Measurements from ENCODE around the gene TXNDC11. TPM values are rescaled to one million over a fixed set of nuclear protein-coding genes. Genes with fewer than 3 reads are reported as not detected.

Gene TXNDC11
- total RNA-seq, 2 experiments from 2014 or later = 111 to 112 TPM

DNA sequence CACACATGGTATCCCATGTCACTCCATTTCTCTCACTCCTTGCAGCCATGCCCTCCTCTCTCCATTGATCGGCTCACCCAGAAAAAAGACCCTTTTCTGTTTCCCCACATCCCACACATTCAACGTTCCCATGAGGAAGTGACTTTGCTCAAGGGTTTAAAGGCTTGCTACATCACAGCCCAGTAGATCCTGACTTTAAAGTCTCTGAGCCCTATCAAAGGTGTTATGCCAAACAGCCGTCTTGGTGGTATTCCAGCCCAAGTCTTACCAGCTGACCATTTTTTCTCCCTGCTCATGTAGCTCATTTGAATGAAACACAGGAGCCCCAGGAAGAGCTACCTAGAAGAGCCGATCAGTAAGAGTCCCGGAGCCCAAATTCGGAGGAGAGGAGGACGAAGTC is 7.4 kb upstream of the TXNDC11 start:
- Mint-ChIP-seq H3K4me3 (no peak overlapping the region), H3K27me3 (no peaks in the 10 kb centered on the region), H3K9me3 (no peaks in the 10 kb centered on the region), H3K36me3 (ENCODE audit: low read depth) (peaks cover 59% of the 10 kb centered on the region), H3K27ac (no peak overlapping the region), H3K4me1 (ENCODE audit: low read depth) (peaks cover 4% of the 10 kb centered on the region)
- Histone ChIP-seq H3K27ac (ENCODE audit: low read depth in 1 of 2, low read length in 2 of 2) (no peak overlapping the region), H3K9me3 (ENCODE audit: control insufficient read depth in 1 of 2, insufficient read depth in 1 of 2, low read length in 2 of 2) (no peaks in the 10 kb centered on the region), H3K36me3 (ENCODE audit: insufficient read depth, low read length) (peaks cover 45% of the 10 kb centered on the region), H3K4me3 (ENCODE audit: low read length) (no peak overlapping the region), H3K4me1 (ENCODE audit: insufficient read depth, low read length) (no peaks in the 10 kb centered on the region), H3K27me3 (ENCODE audit: control insufficient read depth in 1 of 2, insufficient read depth in 2 of 2, low read length in 2 of 2) (no peaks in the 10 kb centered on the region)
- ATAC-seq (ENCODE audit: poor library complexity) (no peak), DNase-seq (no peak)
- TF ChIP-seq, protein P1, sequence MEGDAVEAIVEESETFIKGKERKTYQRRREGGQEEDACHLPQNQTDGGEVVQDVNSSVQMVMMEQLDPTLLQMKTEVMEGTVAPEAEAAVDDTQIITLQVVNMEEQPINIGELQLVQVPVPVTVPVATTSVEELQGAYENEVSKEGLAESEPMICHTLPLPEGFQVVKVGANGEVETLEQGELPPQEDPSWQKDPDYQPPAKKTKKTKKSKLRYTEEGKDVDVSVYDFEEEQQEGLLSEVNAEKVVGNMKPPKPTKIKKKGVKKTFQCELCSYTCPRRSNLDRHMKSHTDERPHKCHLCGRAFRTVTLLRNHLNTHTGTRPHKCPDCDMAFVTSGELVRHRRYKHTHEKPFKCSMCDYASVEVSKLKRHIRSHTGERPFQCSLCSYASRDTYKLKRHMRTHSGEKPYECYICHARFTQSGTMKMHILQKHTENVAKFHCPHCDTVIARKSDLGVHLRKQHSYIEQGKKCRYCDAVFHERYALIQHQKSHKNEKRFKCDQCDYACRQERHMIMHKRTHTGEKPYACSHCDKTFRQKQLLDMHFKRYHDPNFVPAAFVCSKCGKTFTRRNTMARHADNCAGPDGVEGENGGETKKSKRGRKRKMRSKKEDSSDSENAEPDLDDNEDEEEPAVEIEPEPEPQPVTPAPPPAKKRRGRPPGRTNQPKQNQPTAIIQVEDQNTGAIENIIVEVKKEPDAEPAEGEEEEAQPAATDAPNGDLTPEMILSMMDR (IDR thresholded peaks at IDR 0.05) = no peak
- CTCF ChIA-PET = no interaction called here
- intact Hi-C loops (cut with DNase I, micrococcal nuclease) = no loop called here
- POLR2A ChIA-PET = no interaction called here

DNA sequence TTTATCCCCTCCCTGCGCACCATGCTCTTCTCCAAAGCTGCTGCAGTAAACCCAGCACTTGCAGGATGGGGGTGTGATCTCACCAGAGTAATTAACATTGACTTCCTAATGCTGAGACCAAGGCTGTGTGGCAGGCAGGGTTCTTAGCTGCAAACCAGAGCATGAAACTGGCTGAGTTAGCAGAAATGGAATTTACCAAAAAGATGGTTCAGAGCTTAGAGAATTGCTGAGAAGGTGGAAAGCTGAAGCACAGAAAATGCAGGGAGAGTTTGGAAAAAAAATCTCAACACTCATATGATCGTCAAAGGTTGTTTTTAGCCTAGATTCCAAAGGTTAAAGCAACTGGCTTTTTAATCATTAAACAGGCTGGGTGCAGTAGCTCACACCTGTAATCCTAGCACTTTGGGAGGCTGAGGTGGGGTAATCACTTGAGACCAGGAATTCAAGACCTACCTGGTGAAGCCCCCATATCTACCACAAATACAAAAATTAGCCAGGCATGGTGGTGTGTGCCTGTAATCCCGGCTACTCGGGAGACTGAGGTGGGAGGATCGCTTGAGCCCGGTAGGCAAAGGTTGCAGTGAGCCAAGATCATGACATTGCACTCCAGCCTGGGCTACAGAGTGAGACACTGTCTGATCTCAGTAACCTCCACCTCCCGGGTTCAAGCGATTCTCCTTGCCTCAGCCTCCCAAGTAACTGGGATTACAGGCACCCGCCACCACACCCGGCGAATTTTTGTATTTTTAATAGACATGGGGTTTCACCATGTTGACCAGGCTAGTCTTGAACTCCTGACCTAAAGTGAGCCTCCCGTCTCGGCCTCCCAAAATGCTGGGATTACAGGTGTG is 6.0 kb upstream of the TXNDC11 start:
- TF ChIP-seq, protein P1 (IDR thresholded peaks at IDR 0.05) = no peak
- Histone ChIP-seq H3K9me3 (ENCODE audit: control insufficient read depth in 1 of 2, insufficient read depth in 1 of 2, low read length in 2 of 2) (no peaks in the 10 kb centered on the region), H3K27me3 (ENCODE audit: control insufficient read depth in 1 of 2, insufficient read depth in 2 of 2, low read length in 2 of 2) (no peaks in the 10 kb centered on the region), H3K4me3 (ENCODE audit: low read length) (no peak overlapping the region), H3K4me1 (ENCODE audit: insufficient read depth, low read length) (peaks cover 5% of the 10 kb centered on the region), H3K36me3 (ENCODE audit: insufficient read depth, low read length) (peaks cover 37% of the 10 kb centered on the region), H3K27ac (ENCODE audit: low read depth in 1 of 2, low read length in 2 of 2) (no peak overlapping the region)
- H3K4me3 Mint-ChIP-seq = no peak overlapping the region
- intact Hi-C loops (cut with DNase I, micrococcal nuclease) = loop anchor here in 1 of 2 experiments (2.0 kb wide), 1 partner anchor 34 kb away; no protein-coding TSS in a partner anchor
- H3K4me1 Mint-ChIP-seq (ENCODE audit: low read depth) = peaks cover 11% of the 10 kb centered on the region
- no peaks in the 10 kb centered on the region for H3K9me3 Mint-ChIP-seq
- ChIA-PET CTCF (interaction anchor here (1.5 kb wide), 1 partner anchor 9 kb away, joined by 3 read pairs; no protein-coding TSS in a partner anchor), POLR2A (no interaction called here)
- DNase-seq (no peak), ATAC-seq (ENCODE audit: poor library complexity) (no peak)
- peak overlapping the region; percentile 65 for H3K27ac Mint-ChIP-seq
- no peaks in the 10 kb centered on the region for H3K27me3 Mint-ChIP-seq
- H3K36me3 Mint-ChIP-seq (ENCODE audit: low read depth) = peaks cover 52% of the 10 kb centered on the region

DNA sequence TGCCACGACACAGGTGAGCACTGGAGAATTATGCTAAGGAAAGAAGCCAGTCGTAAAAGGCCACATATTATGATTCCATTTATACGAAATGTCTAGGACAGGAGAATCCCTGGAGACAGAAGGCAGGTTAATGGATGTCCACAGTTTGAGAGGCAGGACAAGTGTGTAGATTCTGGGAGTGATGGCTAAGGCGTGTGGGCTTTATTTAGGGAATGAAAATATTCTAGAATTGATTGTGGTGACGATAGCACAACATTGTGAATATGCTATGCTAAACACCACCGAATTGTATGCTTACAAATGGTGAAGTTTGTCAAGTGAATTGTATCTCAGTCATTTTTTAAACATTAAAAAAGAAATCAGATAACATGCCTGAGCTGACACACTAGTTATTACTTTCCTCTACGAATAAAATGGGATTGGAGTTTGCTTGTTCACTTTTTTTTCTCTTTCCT is 5.3 kb upstream of the TXNDC11 start:
- CTCF ChIA-PET = interaction anchor here (1.5 kb wide), 1 partner anchor 10 kb away, joined by 3 read pairs; no protein-coding TSS in a partner anchor
- POLR2A ChIA-PET = no interaction called here
- no peak overlapping the region for H3K4me3 Mint-ChIP-seq

More for the DNA sequence above, 5.3 kb upstream of the TXNDC11 start:
- DNase-seq = no peak
- Histone ChIP-seq H3K9me3 (ENCODE audit: control insufficient read depth in 1 of 2, insufficient read depth in 1 of 2, low read length in 2 of 2) (no peaks in the 10 kb centered on the region), H3K4me1 (ENCODE audit: insufficient read depth, low read length) (peaks cover 11% of the 10 kb centered on the region), H3K27ac (ENCODE audit: low read depth in 1 of 2, low read length in 2 of 2) (no peak overlapping the region), H3K27me3 (ENCODE audit: control insufficient read depth in 1 of 2, insufficient read depth in 2 of 2, low read length in 2 of 2) (no peaks in the 10 kb centered on the region), H3K4me3 (ENCODE audit: low read length) (no peak overlapping the region), H3K36me3 (ENCODE audit: insufficient read depth, low read length) (peaks cover 31% of the 10 kb centered on the region)
- no peaks in the 10 kb centered on the region for H3K27me3 Mint-ChIP-seq
- intact Hi-C loops (cut with DNase I, micrococcal nuclease) = loop anchor here in 1 of 2 experiments (2.0 kb wide), 1 partner anchor 35 kb away; no protein-coding TSS in a partner anchor
- no peak for ATAC-seq (ENCODE audit: poor library complexity)
- H3K4me1 Mint-ChIP-seq (ENCODE audit: low read depth) = peaks cover 18% of the 10 kb centered on the region
- H3K9me3 Mint-ChIP-seq = no peaks in the 10 kb centered on the region
- H3K36me3 Mint-ChIP-seq (ENCODE audit: low read depth) = peaks cover 51% of the 10 kb centered on the region
- TF ChIP-seq, protein P1 (IDR thresholded peaks at IDR 0.05) = no peak
- H3K27ac Mint-ChIP-seq = peak overlapping the region; percentile 65
